CD4-positive, alpha-beta T cell treated with Interleukin-1 beta for 1 hour (primary cell): ENCODE results near the gene RHOF.

ENCODE experiments used
- DNase-seq, 2 donors: peaks; one replicate each; pipeline ENCODE4 v3.0.0-alpha.2; 2020 to 2022

The RHOF gene

GRCh38 chr12:121804417-121805111, 11.1 kb upstream of the RHOF start:
- DNase-seq, result peak; percentile 69 to 74

GRCh38 chr12:121803861-121804416, 10.5 kb upstream of the RHOF start, which contains the start of gene SETD1B:
SETD1B (plus strand) TSS chr12:121804009; CDS start chr12:121804738, 729 bp downstream.
- DNase-seq, result peak; percentile 62 to 67

DNA sequence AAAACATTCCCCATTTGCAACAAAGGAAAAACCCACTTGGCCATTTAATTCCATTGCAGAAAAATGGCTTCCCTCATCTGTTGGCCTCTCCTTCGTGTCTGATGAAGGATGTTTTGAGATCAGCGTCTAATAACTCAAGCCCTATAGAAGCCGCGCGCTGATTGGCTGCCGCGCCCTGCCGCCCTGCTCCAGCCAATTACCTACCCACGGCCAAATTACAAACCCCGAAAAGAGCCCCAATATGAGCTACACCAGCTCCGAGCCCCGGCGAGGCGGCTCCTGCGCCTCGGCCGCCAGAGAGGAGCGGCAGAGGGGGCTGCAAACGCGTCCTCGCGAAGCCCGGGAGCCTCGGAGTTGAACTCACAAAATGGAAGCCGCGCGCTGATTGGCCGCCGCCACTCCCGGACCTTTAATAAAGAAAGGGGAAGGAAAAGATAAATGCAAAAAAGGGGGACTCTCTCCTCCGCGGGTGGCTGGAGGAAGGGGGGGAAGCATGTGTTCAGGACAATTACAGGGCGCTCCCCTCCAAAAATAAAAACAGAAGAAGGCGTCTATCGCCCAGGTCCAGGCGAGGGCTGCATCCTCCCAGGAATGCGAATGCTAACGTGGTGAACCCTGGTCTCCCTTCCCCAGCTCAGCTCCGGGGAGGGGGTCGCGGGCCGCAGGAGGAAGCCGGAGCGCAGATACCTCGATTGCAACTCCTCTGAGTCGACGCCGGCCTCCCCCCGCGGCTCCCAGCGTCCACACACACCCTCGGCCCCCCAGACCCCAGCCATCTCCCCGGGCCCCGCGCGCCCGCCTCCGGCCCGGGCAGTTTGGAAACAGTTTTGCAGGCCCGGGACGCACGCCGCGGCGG, 9.6 kb upstream of the RHOF start:
- DNase-seq, result peak; percentile 94

DNA sequence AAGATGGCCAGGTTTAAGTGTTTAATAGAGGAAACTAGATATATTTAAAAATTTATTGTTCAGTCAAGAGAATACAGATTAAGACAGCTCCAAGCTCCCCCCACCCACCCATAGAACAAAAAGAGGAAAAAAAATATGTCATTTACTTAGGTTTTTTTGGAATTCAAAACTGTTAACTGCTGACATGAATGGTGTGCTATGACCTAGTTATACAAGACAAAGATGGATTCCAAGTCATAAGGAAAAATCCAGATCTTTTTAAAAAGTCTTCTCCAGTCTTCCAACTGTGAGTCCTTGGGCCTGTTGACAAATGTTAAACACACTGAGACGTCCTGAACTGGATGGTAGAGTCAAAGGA, 9.0 kb upstream of the RHOF start:
- no peak for DNase-seq

DNA sequence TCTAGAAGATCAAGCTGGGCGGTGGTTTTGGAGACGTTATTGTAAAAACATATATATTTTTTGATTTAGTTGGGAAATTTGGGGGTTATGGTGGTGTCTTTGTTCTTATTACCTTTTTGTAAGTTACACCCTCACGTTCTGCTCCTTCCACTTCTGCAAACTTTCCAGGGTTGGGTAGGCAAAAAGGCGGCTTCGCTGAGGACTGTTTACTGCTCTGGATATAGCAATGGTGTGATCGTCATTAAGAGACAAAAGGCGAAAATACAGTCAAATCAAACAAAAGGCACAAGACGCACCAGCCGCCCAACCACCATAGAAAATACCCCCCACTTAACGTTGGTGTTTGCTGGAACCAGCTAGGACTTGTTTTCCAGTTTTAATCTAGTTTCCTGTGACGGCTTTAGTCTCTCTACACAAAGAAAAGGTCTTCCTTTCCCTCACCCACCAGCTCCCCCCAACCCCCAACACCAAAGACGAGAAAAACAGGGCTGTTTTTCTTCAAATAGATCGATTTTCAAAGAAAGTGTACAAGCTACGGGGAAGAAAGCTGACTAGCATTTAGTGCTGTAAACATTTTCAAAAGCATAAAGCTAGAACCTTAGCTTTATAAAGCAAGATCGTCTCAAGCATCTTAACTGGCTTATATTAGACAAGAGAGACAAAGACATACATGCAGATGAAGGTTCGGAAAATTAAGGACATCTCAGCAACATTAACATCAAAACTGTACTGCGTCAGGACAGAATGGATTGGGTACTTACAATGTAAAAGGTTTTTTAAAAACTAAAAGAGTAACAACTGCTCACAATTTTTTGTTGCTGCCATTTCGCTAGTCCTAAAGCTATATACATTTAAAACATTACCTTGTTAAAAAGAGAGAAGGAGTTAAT, 8.4 kb upstream of the RHOF start:
- peak; percentile 74 to 77 for DNase-seq

- DNase-seq, result peak; percentile 76 to 81
Observed at GRCh38 chr12:121800694-121801594, 7.5 kb upstream of the RHOF start.

- DNase-seq, result peak; percentile 77 to 82
Observed at GRCh38 chr12:121799842-121800693, 6.6 kb upstream of the RHOF start.

DNA sequence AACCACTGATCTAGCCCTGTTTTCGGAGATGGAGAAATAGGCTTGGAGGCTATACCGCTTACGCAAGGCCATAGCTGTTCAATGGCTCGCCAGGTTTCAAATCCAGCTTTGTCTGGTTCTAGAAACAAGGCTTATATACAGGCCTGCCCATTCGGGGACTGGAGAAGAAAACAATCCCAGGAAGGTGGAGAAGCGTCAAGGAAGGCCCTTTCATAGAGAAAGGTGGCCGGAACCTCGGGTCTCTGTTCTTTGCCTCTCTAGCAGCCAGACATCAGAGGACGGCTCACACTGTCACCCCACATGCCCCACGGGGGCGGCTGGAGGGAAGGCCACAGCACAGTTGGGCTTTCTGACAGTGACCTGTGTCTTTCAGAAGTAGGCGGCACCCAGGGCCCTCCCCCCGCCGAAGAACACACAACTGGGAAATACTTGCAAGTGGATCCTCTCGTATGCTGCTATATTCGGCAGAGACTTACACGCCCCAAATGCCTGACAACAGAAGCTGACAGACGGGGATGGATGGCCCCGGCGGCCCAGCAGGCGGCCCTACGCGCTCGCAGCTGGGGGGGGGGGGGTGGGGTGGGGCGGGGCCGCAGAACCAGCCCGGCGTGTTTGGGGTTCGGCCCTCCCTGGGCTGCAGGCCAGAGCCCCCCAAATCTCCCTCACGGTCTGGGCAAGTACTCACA, 5.8 kb upstream of the RHOF start:
- peak; percentile 73 to 77 for DNase-seq

DNA sequence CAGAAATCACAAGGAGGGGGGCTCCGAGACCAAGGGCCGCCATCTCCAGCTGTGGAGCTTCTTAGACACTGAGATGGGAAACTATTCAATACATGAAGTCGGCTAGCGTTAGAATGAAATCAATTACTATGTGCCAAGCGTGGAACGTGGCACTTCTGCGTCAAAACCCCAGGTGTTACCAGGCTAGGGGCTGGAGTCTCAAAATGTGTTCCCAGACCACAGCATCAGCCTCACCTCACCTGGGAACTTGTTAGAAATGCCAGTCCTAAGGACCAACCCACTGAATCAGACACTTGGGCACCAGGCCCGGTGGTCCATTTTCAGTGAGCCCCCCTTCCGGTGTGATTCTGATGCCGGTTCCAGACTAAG, 5.3 kb upstream of the RHOF start:
- DNase-seq, result no peak

DNA sequence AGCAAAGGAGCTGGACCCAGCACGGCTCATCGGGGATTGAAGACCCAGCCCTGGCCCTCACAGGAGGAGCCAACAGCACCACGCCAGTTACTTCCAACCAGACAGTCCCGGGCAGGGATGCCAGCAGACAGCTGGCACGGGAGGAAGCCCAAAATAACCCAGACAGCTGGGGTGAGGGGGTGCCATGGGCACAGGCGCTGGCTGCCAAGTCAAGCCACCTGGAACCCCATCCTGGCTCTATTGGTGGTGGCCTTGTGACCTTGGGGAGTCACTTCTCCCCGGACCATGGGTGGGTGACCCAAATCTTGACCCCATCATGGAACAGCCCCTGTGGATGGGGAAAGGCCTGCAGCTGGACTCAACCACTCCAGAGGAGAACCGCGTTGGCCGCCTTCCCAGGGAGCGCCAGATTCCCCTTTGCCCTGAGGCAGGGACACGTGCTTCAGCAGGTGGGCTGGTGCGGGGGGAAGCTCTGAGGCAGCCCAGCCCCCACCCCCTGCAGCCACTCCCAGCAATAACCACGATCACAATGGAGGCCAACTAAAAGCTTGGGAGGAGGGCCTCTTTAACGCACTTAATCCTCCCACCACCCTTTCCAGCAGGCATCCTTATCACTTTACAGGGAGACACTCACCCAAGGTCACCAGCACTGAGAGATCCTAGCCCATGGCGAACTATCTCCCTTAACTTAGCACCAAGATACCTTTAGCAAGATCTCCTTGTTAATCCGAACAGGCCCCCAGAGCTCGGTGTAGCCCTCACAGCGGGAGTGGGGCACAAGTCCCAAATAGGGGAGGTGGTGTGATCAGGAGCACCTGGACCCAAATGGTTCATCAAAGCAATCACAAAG, 4.7 kb upstream of the RHOF start:
- DNase-seq, result no peak

GRCh38 chr12:121796855-121797751, 3.6 kb upstream of the RHOF start:
- DNase-seq, result peak in 1 of 2 donors; percentile 43

GRCh38 chr12:121795034-121795968, 1.8 kb upstream of the RHOF start:
- peak; percentile 83 to 87 for DNase-seq

- peak in 1 of 2 donors; percentile 61 for DNase-seq
Observed at GRCh38 chr12:121794534-121795033, 1.1 kb upstream of the RHOF start.

DNA sequence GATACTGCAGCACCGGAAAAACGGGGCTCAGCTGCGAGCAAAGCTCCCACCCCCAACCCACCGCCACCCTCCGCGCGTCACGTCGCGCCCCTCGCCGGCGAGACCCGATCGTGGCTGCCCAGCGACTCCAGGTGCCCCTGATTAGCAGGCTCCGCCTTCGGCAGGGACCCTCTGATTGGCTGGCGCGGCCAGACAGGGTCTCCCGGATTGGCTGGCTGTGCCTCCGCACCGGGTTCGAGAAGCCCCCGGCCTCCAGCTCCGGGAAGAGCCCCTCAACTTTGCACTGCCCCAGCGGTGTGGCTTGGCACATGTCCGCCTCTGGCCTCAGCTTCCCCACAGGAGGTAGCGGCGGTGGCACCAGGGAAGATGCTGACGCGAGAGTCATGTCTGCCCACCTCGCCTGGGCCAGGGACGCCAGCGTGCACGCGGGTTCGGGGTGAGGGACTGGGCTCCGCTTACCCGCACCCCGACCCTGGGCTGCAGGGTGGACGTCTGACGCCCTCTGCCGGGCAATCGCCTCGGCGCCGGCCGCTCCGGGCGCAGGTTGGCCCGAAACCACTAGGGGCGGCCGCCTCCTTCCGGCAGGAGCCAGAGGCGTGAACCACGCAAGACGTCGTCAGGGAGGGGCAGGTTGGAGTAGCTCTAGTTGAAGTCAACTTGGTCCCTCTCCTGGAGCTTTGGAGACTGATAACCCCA, 498 bp upstream of the RHOF start:
- peak; percentile 96 to 97 for DNase-seq

GRCh38 chr12:121792607-121793439, 665 bp downstream of the RHOF start:
- peak; percentile 69 to 80 for DNase-seq
